ENCODE results near the gene KLF13.

- no peak for TF ChIP-seq CTCF (IDR thresholded peaks at IDR 0.05; ENCODE audit: low read depth, low read length, poor library complexity, severe bottlenecking)
- TF ChIP-seq EZH2phosphoT487 (IDR thresholded peaks at IDR 0.05; ENCODE audit: borderline replicate concordance, low read length), result no peak
Observed at GRCh38 chr15:31279221-31280045, 47.2 kb upstream of the KLF13 start.
